ENCODE measurements around the gene BRCA1. TPM values are rescaled to one million over a fixed set of nuclear protein-coding genes. Genes with fewer than 3 reads are reported as not detected.
"Not testable (repeated sequence)": the region's sequence is repeated elsewhere in the genome, so short reads cannot be mapped to it uniquely, and the experiment has no call there.

The BRCA1 gene
- total RNA-seq, 1 donor from 2014 or later: 7.8 TPM

GRCh38 chr17:43006639-43007551 is 118.3 kb downstream of the BRCA1 start, which contains the start of gene IFI35:
IFI35 (plus strand) TSS chr17:43006784; CDS start chr17:43006948, 164 bp downstream.
- peak; percentile 83 for DNase-seq (ENCODE audit: low spot score)
- ATAC-seq: peak; percentile 94

- peak; percentile 44 for ATAC-seq
These were observed 121.5 kb downstream of the BRCA1 start for GRCh38 chr17:43003542-43004172.

GRCh38 chr17:43000894-43001293 is 124.3 kb downstream of the BRCA1 start:
- not testable (repeated sequence) for ATAC-seq; DNase-seq (ENCODE audit: low spot score)

More at GRCh38 chr17:43003542-43004172, 121.5 kb downstream of the BRCA1 start:
- no peak for DNase-seq (ENCODE audit: low spot score)

- ATAC-seq (no peak), DNase-seq (ENCODE audit: low spot score) (no peak)
These were observed 126.1 kb downstream of the BRCA1 start for GRCh38 chr17:42999003-42999525.

GRCh38 chr17:42997984-42998938 is 126.9 kb downstream of the BRCA1 start, which contains the start of gene RPL27:
RPL27 (plus strand) TSS chr17:42998419; CDS start chr17:42998751, 332 bp downstream.
- peak; percentile 93 for ATAC-seq
- peak; percentile 99 for DNase-seq (ENCODE audit: low spot score)

GRCh38 chr17:42997390-42997983 is 127.7 kb downstream of the BRCA1 start:
- DNase-seq (ENCODE audit: low spot score): no peak
- ATAC-seq: peak; percentile 3

Other genes with a start within 250 kb of the BRCA1 start
- 440 TPM for gene G6PC1, start 224.6 kb downstream of the BRCA1 start, total RNA-seq
- 17.2 TPM for gene AARSD1, start 160.9 kb downstream of the BRCA1 start, total RNA-seq
- 0.25 TPM for gene PTGES3L, start 145.3 kb downstream of the BRCA1 start, total RNA-seq
- gene RUNDC1, start 144.8 kb downstream of the BRCA1 start, total RNA-seq: 5.3 TPM
- gene RPL27, start 126.9 kb downstream of the BRCA1 start, total RNA-seq: 293 TPM
- gene IFI35, start 118.6 kb downstream of the BRCA1 start, total RNA-seq: 13.7 TPM
- gene VAT1, start 103.0 kb downstream of the BRCA1 start, total RNA-seq: 41.5 TPM
- 3.6 TPM for gene RND2, start 100.1 kb downstream of the BRCA1 start, total RNA-seq
- 55.2 TPM for gene NBR1, start 45.9 kb upstream of the BRCA1 start, total RNA-seq
- gene TMEM106A, start 86.5 kb upstream of the BRCA1 start, total RNA-seq: 2.1 TPM
- not detected for gene CCDC200, start 103.3 kb upstream of the BRCA1 start, total RNA-seq
- 2,459 TPM for gene RNU2-1, start 108.6 kb upstream of the BRCA1 start, total RNA-seq

Data from left lobe of liver (tissue), 2 donors.